Fibroblast of lung (primary cell): ENCODE results near the gene PALLD. TPM values are rescaled to one million over a fixed set of nuclear protein-coding genes. Genes with fewer than 3 reads are reported as not detected.

ENCODE experiments used
- DNase-seq, 2 donors: peaks; one replicate each; pipeline versions ENCODE4 v3.0.0 to v3.0.0-alpha.2; 2010; ENCODE audit warnings: low read depth in 2 of 2
- H2AFZ ChIP-seq: 2 replicates; pipeline ENCODE4 v1.5.1; 2012; ENCODE audit warnings: low read length, control low read depth, inconsistent platforms
- H3K27ac ChIP-seq: 2 replicates; pipeline ENCODE4 v1.5.1; 2011; ENCODE audit warnings: low read length, control low read depth; ENCODE audit not compliant: insufficient read depth
- H3K27me3 ChIP-seq: 2 replicates; pipeline ENCODE4 v1.5.1; 2011; ENCODE audit warnings: mild to moderate bottlenecking, low read length; ENCODE audit not compliant: control insufficient read depth, insufficient read depth
- H3K36me3 ChIP-seq: 2 replicates; pipeline ENCODE4 v1.5.1; 2011; ENCODE audit warnings: low read length; ENCODE audit not compliant: control insufficient read depth, insufficient read depth
- H3K4me1 ChIP-seq: 2 replicates; pipeline ENCODE4 v1.5.1; 2011; ENCODE audit warnings: low read length; ENCODE audit not compliant: control insufficient read depth, insufficient read depth; ENCODE audit errors: extremely low read depth
- H3K4me2 ChIP-seq: 2 replicates; pipeline ENCODE4 v1.5.1; 2011; ENCODE audit warnings: low read length, control low read depth; ENCODE audit not compliant: insufficient read depth; ENCODE audit errors: extremely low read depth
- H3K4me3 ChIP-seq, 4 experiments: fragments of 200-600 bp in 1 of 4; sonication (generic) in 1 of 4; replicated peaks in 1 of 4; 2 replicates each; pipeline ENCODE4 v1.5.1; 2011 to 2016; ENCODE audit warnings: low read length in 4 of 4, low read depth in 3 of 4, mild to moderate bottlenecking in 3 of 4, control low read depth in 2 of 4, inconsistent platforms in 1 of 4, mixed read lengths in 1 of 4; ENCODE audit not compliant: insufficient read depth in 1 of 4; ENCODE audit errors: control extremely low read depth in 1 of 4
- H3K79me2 ChIP-seq: 2 replicates; pipeline ENCODE4 v1.5.1; 2012; ENCODE audit warnings: mild to moderate bottlenecking, low read length, inconsistent platforms; ENCODE audit not compliant: control insufficient read depth, insufficient read depth
- H3K9ac ChIP-seq: 2 replicates; pipeline ENCODE4 v1.5.1; 2011; ENCODE audit warnings: mild to moderate bottlenecking, low read length, control low read depth; ENCODE audit not compliant: insufficient read depth
- H3K9me3 ChIP-seq: 2 replicates; pipeline ENCODE4 v1.5.1; 2012; ENCODE audit warnings: low read depth, low read length; ENCODE audit not compliant: control insufficient read depth, insufficient read depth
- H4K20me1 ChIP-seq: 2 replicates; pipeline ENCODE4 v1.5.1; 2011; ENCODE audit warnings: low read length; ENCODE audit not compliant: control insufficient read depth, insufficient read depth; ENCODE audit errors: extremely low read depth
- CTCF ChIP-seq, 2 donors: IDR thresholded peaks in 1 of 2; conservative IDR thresholded peaks in 1 of 2; 1 replicate in 1 of 2; 2 replicates in 1 of 2; pipeline ENCODE4 v1.5.1; 2011 to 2012; ENCODE audit warnings: low read length in 2 of 2, control low read depth in 1 of 2, inconsistent platforms in 1 of 2, low read depth in 1 of 2, mild to moderate bottlenecking in 1 of 2
- EZH2 ChIP-seq: IDR thresholded peaks from 2 replicates; pipeline ENCODE4 v1.5.1; 2012; ENCODE audit warnings: low read length, control low read depth, mild to moderate bottlenecking; ENCODE audit errors: missing control alignments
- polyA plus RNA-seq, 2 donors: library from polyadenylated mRNA; depleted of rRNA in 1 of 2; stranded (reverse) in 1 of 2; unstranded in 1 of 2; fragments of >200 nt; gene quantifications; 2 replicates each; pipeline ENCODE4 v1.2.1, GENCODE V29; 2011 to 2012; ENCODE audit warnings: missing spikeins in 1 of 2
- total RNA-seq: library from RNA; depleted of rRNA; stranded (reverse); fragments of >200 nt; gene quantifications from 2 replicates; pipeline ENCODE4 v1.2.1, GENCODE V29; 2014

PALLD gene
- total and polyA plus RNA-seq, 2 donors (not counting 1 experiment from before 2014, with no cell fraction given): 200 to 205 TPM

GRCh38 chr4:168498251-168498650 lies 1.4 kb downstream of the PALLD start:
- Histone ChIP-seq H3K79me2 (no peaks in the 10 kb centered on the region), H3K9ac (no peak overlapping the region), H3K4me3 (no peak overlapping the region), H3K9me3 (no peaks in the 10 kb centered on the region), H3K27me3 (no peaks in the 10 kb centered on the region), H3K36me3 (no peaks in the 10 kb centered on the region), H3K4me1 (no peaks in the 10 kb centered on the region), H4K20me1 (no peaks in the 10 kb centered on the region), H3K4me2 (no peak overlapping the region), H2AFZ (no peak overlapping the region), H3K27ac (no peak overlapping the region)
- no peak for DNase-seq
- TF ChIP-seq EZH2 (no peak), CTCF (conservative IDR thresholded peaks at IDR 0.05 in 1 of 2, IDR thresholded peaks at IDR 0.05 in 1 of 2; ENCODE audit: low read depth in 1 of 2, low read length in 2 of 2) (no peak)

GRCh38 chr4:168499241-168499640 lies 2.4 kb downstream of the PALLD start:
- Histone ChIP-seq H2AFZ (no peak overlapping the region), H3K4me2 (no peak overlapping the region), H3K9ac (no peak overlapping the region), H3K4me3 (no peak overlapping the region), H4K20me1 (no peaks in the 10 kb centered on the region), H3K27me3 (no peaks in the 10 kb centered on the region), H3K9me3 (no peaks in the 10 kb centered on the region), H3K27ac (no peak overlapping the region), H3K4me1 (no peaks in the 10 kb centered on the region), H3K79me2 (no peaks in the 10 kb centered on the region), H3K36me3 (no peaks in the 10 kb centered on the region)
- no peak for DNase-seq
- no peak for TF ChIP-seq CTCF (conservative IDR thresholded peaks at IDR 0.05 in 1 of 2, IDR thresholded peaks at IDR 0.05 in 1 of 2; ENCODE audit: low read depth in 1 of 2, low read length in 2 of 2)
- TF ChIP-seq EZH2: no peak

GRCh38 chr4:168501407-168501806 lies 4.6 kb downstream of the PALLD start:
- H3K27me3 ChIP-seq: no peaks in the 10 kb centered on the region
- TF ChIP-seq CTCF (conservative IDR thresholded peaks at IDR 0.05 in 1 of 2, IDR thresholded peaks at IDR 0.05 in 1 of 2; ENCODE audit: low read depth in 1 of 2, low read length in 2 of 2) (no peak), EZH2 (no peak)
- no peak for DNase-seq
- no peaks in the 10 kb centered on the region for H3K79me2 ChIP-seq
- no peak overlapping the region for H2AFZ ChIP-seq
- no peak overlapping the region for H3K4me2 ChIP-seq
- no peaks in the 10 kb centered on the region for H3K4me1 ChIP-seq
- H3K9ac ChIP-seq: no peak overlapping the region
- no peaks in the 10 kb centered on the region for H3K36me3 ChIP-seq
- H3K27ac ChIP-seq: no peak overlapping the region
- no peak overlapping the region for H3K4me3 ChIP-seq
- H4K20me1 ChIP-seq: no peaks in the 10 kb centered on the region
- H3K9me3 ChIP-seq: no peaks in the 10 kb centered on the region
